ENCODE data around the gene GARNL3.
A peak's percentile ranks its signal among the peaks of the same experiment; 100 is the strongest.

GARNL3 gene, protein sequence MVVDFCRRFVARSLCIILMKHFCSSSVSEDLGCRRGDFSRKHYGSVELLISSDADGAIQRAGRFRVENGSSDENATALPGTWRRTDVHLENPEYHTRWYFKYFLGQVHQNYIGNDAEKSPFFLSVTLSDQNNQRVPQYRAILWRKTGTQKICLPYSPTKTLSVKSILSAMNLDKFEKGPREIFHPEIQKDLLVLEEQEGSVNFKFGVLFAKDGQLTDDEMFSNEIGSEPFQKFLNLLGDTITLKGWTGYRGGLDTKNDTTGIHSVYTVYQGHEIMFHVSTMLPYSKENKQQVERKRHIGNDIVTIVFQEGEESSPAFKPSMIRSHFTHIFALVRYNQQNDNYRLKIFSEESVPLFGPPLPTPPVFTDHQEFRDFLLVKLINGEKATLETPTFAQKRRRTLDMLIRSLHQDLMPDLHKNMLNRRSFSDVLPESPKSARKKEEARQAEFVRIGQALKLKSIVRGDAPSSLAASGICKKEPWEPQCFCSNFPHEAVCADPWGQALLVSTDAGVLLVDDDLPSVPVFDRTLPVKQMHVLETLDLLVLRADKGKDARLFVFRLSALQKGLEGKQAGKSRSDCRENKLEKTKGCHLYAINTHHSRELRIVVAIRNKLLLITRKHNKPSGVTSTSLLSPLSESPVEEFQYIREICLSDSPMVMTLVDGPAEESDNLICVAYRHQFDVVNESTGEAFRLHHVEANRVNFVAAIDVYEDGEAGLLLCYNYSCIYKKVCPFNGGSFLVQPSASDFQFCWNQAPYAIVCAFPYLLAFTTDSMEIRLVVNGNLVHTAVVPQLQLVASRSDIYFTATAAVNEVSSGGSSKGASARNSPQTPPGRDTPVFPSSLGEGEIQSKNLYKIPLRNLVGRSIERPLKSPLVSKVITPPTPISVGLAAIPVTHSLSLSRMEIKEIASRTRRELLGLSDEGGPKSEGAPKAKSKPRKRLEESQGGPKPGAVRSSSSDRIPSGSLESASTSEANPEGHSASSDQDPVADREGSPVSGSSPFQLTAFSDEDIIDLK

DNA sequence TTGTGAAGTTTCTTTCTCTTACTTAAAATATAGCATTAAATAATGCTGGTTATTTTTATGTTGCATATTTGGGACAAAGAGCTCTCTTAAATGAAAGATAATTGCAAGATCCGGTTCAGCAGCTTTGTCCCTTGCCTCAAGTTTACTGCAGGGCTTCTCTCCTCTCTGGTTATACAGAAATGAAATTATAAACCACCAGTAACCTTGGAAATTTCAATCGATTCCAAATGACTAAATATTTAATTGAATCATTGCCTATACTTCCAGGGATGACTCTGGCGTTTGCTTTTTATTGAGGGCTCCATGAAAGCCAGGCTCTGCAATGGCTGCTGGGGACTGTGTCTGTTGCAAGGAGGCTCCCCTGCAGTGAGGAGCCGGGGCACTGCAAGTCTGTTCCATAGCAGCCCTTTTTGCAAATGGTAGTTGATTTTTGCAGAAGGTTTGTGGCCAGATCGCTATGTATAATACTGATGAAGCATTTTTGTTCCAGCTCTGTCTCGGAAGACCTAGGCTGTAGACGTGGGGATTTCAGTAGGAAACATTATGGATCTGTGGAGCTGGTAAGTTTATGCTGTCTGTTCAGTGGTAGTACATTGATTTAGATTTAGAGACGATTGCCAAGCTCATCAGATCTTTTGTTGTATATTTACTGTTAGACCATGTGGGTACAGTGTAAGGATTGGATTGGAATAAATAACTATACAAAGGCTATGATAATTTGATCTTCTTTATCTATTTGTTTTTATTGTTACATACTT lies at the start of gene GARNL3:
Gene GARNL3 (plus strand): TSS at position 313 of the 758 bp plus-strand sequence. CDS start 104 bp downstream, at position 417.
- H3K4me3 Mint-ChIP-seq: no peak within 1 kb of the TSS

DNA sequence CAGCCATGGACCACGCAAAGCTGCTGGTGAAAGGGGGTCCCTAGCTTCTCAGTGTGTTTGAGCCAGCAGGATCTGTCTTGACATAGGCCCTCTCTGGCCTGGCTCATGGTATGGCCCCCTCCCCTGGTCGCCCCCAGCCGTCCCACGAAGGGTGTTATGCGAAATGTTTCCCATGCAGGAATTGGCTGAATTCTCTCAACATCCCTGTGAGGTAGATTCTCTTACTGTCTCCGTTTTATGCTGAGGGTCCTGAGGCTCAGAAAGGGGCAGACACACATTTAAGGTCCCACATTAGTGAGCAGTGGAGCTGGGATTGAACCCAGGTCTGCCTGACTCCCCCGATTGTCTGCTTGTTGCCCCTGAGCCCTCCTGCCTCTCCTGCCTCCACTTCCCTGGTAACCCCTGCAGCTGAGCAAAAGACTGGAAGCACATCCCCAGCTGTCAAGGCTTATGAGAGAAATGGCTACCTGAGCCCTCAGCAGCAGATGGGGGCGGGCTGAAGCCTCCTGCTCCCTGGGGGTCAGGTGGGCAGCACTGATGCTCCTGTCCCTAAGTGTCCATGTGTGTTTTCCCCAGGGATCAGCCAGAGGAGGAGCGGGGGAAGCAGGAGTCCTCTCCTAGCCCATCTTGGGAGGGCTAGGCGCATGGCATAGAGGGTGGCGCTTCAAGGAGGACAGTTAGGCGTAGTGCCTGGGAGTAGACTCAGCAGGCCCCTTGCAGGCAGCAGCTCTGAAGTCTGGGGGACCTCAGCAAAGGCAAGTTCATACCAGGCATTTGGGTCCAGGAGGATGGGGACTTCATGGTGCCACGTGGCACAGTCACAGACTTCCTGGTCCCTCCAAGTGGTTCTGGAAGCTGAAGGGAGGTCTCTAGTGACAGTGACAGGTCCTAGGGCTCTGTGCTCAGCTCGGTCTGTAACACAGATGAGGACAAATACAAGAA lies 49.0 kb upstream of the GARNL3 start:
- Mint-ChIP-seq H3K4me1 (peaks cover 6% of the 10 kb centered on the region), H3K36me3 (no peaks in the 10 kb centered on the region), H3K9me3 (no peaks in the 10 kb centered on the region), H3K27ac (no peak overlapping the region), H3K4me3 (no peak overlapping the region)
- ATAC-seq (no peak), DNase-seq (ENCODE audit: low spot score in 2 of 2) (no peak)

More for the DNA sequence above, at the start of gene GARNL3:
- no peaks in the 10 kb centered on the region for H3K9me3 Mint-ChIP-seq
- ATAC-seq (no peak), DNase-seq (ENCODE audit: low spot score in 2 of 2) (no peak)
- H3K27ac Mint-ChIP-seq: no peak within 1 kb of the TSS
- H3K4me1 Mint-ChIP-seq: no peaks in the 10 kb centered on the region
- H3K36me3 Mint-ChIP-seq: no peaks in the 10 kb centered on the region

DNA sequence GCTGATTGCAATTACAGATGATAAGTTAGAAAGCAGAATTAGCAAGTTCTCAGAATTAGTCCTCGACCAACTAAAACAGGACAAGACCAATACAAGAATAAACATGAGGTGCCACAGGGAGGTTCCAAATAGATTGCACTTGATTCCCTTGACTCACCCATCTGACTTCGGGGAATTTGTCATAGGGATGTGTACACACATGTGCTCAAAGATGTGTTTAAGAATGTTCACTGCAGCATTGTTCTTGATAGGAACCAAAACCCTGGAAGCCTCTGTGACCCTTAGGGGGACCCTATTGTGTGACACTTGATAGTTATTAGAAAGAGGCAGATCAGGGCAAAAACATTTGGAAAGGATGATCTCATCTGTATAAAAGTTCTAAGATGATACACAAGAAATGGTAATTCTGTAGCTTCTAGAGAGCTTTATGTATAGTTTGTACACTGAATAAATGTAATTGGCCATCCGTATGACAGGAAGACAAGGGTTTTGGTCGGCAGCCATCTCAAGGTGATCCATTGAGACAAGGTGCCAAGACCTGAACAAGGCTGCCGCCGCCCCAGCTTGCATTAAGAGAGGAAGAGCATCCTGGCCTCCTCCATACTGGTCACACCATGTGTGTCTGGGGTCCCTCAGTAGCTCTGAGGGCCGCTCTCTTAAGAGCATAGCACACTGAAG lies 48.2 kb upstream of the GARNL3 start:
- Mint-ChIP-seq H3K27ac (peak overlapping the region; percentile 10), H3K4me1 (peaks cover 6% of the 10 kb centered on the region), H3K4me3 (no peak overlapping the region), H3K36me3 (no peaks in the 10 kb centered on the region), H3K9me3 (no peaks in the 10 kb centered on the region)
- DNase-seq (ENCODE audit: low spot score in 2 of 2) (no peak), ATAC-seq (no peak)

DNA sequence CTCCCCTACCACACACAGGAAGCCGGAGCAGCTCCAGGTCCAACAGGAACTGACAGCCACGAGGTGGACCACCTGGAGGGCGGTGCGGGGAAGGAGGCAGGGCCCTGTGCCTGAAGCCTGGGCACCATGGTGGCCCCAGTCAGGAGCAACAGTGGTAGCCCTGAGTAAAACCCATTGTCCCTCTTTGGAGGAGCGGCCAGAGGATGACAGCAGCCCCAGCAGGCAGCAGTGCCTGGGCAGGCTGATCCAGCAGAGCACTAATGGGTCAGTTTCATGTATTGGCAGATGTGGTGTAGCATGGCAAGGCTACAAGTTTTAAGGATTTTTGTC lies 47.7 kb upstream of the GARNL3 start:
- Mint-ChIP-seq H3K27ac (peak overlapping the region; percentile 10), H3K4me1 (peaks cover 11% of the 10 kb centered on the region), H3K9me3 (no peaks in the 10 kb centered on the region), H3K36me3 (no peaks in the 10 kb centered on the region), H3K4me3 (no peak overlapping the region)
- DNase-seq (ENCODE audit: low spot score in 2 of 2): no peak
- no peak for ATAC-seq

DNA sequence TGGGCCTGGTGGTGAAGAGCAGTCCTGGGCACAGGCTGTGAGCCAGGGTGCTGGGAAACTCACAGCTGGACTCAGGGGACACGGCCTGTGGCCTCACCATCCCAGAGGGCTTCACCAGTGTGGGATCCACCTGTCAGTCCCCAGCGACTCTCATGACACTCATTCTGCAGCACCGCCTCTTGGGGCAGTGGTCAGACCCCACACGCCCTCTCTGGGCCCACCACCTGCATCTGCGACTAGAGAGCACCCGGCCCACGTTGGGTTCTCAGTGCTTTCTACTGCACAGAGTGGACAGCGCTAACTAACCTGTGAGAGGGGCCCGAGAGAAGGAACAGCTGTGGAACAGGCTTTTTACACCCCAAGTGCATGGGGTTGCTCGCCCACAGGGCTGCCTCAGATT lies 45.8 kb upstream of the GARNL3 start:
- no peak for ATAC-seq
- DNase-seq (ENCODE audit: low spot score in 2 of 2): no peak
- no peaks in the 10 kb centered on the region for H3K36me3 Mint-ChIP-seq
- H3K4me1 Mint-ChIP-seq: peaks cover 23% of the 10 kb centered on the region
- H3K4me3 Mint-ChIP-seq: no peak overlapping the region
- no peaks in the 10 kb centered on the region for H3K9me3 Mint-ChIP-seq
- no peak overlapping the region for H3K27ac Mint-ChIP-seq

DNA sequence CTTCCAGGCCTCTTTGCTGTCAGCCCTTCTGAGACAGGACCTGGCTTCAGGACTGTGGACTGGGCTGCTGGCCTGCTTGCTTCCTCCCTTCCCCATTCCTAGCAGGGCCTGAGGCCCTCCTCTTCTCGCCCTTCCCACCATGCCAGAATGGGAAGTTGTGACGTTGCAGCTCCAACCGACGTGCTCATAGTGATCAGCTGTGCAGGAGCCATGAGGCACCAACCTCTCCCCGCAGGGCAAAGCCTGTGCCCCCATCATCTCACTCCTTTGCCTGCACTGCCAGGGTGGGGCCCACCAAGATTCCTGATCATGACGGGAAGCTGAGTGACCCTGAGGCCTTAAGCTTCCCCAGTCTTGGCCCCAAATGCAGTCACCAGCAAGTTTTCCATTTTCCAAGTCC lies 45.1 kb upstream of the GARNL3 start:
- no peak overlapping the region for H3K27ac Mint-ChIP-seq
- ATAC-seq: no peak
- H3K9me3 Mint-ChIP-seq: no peaks in the 10 kb centered on the region
- no peak overlapping the region for H3K4me3 Mint-ChIP-seq
- no peak for DNase-seq (ENCODE audit: low spot score in 2 of 2)
- H3K4me1 Mint-ChIP-seq: peaks cover 28% of the 10 kb centered on the region
- H3K36me3 Mint-ChIP-seq: peaks cover 5% of the 10 kb centered on the region

DNA sequence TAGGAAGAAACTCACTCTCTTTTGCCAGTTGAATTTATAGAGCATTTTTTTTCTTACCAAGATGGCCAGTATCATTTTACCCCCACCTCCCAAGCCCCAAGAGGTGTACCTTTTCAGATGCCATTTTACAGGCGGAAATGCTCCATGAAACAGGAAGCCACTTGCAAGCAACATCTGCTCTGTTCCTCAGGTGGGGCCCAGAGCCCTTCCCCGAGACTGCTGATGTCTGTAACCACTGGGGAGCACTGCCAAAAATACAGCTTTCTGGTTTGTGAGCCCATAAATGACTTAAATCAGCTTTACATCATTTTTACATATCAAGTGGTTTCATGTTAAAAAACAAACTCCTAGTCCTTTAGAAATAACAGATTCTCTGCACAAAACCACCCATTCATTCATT lies 42.9 kb upstream of the GARNL3 start:
- Mint-ChIP-seq H3K9me3 (no peaks in the 10 kb centered on the region), H3K4me1 (peaks cover 38% of the 10 kb centered on the region), H3K36me3 (peaks cover 27% of the 10 kb centered on the region), H3K4me3 (no peak overlapping the region), H3K27ac (no peak overlapping the region)
- no peak for DNase-seq (ENCODE audit: low spot score in 2 of 2)
- ATAC-seq: no peak

DNA sequence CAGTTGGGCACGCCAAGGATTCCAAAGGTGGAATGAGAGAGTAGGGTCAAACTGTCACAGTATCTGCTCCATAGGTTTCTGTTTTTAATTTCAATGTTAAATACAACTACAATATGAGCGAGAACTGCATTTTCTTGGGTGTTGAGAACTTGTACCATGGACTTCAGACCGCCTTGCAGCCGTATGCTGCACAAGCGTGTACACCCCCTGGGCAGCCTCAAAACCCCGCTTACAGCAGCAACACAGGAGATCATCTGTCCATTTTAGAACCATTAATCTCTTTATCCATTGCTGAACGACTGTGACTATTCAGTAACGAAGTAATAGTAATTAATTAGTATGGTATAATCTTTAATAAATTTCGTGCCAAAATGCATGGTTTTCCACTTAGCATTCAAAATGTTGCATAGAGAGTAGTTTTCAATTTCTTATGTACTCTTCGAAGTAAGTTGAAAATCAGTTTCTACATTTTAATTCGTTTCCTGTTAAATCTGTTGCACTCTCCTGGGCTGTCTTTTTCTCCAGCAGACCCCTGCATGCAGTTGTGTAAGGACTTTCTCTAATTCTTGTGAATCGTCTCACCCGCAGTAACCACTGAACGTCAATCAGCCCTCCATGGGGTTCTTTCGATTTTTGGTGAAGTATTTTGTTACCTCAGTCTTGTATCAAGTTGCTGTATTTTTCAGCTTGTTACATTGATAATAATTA lies 42.0 kb upstream of the GARNL3 start:
- no peak overlapping the region for H3K27ac Mint-ChIP-seq
- ATAC-seq: no peak
- no peak for DNase-seq (ENCODE audit: low spot score in 2 of 2)
- no peaks in the 10 kb centered on the region for H3K9me3 Mint-ChIP-seq
- no peak overlapping the region for H3K4me3 Mint-ChIP-seq
- peaks cover 39% of the 10 kb centered on the region for H3K4me1 Mint-ChIP-seq
- H3K36me3 Mint-ChIP-seq: peaks cover 27% of the 10 kb centered on the region

DNA sequence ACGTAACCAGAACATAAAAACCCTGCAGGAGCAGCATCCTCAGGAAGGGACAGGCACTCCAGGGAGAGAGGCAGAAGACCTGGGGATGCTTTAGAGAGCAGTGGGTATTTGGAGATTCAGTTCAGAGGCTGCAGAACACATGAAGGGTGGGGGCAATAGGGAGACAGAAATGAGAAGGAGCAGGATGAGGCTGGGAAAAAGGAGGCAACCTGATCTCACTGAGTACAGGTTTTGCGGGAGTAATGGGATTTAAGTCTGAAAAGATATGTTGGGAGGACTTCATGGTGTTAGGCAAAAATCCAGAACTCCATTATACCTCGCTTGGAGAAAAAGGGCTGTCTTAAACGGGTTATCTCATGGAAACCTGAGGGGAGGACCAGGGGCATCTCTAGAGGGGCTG lies 41.3 kb upstream of the GARNL3 start:
- DNase-seq (ENCODE audit: low spot score in 2 of 2) (no peak), ATAC-seq (no peak)
- H3K9me3 Mint-ChIP-seq: no peaks in the 10 kb centered on the region
- peak overlapping the region; percentile 82 for H3K4me3 Mint-ChIP-seq
- peaks cover 27% of the 10 kb centered on the region for H3K36me3 Mint-ChIP-seq
- H3K27ac Mint-ChIP-seq: no peak overlapping the region
- peaks cover 39% of the 10 kb centered on the region for H3K4me1 Mint-ChIP-seq

DNA sequence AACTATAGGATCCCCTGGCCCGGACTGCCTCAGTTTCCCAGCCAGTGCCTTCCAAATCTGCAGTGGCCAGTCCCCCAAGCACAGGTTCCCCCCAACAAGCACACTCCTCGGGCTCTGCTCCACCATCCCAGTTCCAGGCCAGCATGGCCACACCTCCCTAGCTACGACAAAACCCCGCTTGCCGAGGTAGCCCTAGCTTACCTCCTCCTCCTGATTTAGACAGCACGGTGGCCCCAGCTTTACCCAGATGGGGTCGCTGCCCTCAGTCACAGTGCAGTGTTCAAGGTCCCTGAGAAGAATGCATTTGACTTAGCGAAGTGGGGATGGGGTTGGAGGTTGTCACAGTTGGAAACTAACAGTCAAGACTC lies 40.8 kb upstream of the GARNL3 start:
- Mint-ChIP-seq H3K4me1 (peaks cover 39% of the 10 kb centered on the region), H3K36me3 (peaks cover 27% of the 10 kb centered on the region), H3K4me3 (peak overlapping the region; percentile 82), H3K27ac (peak overlapping the region; percentile 95), H3K9me3 (no peaks in the 10 kb centered on the region)
- ATAC-seq (no peak), DNase-seq (ENCODE audit: low spot score in 2 of 2) (no peak)

DNA sequence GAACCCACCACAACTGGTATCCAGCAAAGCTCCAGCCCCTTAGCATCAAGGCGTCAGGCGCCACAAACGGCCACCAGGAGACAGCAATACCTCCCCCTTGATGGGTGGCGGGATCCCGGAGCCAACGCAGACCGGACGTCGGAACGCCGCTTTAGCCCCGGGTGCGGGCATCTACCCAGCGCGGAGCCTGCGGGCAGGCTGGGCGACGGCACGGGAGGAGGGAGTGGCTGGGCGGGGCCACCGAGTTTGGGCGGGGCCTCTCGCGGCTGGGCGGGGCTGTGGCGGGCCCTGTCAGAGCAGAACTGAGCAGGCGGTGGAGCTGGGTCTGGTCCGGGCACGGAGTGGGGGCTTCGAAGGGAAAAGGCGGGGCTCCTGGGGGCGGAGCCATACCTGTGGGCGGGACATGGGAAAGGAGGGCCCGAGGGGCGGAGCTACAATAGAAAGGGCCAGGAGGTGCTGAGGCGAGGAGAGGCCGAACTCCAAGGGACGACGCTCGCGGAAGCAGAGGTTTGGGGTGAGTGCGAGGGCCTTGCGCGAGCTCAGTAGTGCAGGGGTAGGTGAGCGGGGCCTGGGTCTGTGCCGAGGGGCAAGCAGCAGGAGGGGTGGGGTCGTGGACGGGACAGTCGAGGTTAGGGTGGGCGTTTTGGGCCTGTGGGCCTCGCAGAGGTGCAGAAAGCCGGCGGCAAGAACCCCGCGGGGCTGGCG lies 40.2 kb upstream of the GARNL3 start:
- H3K4me3 Mint-ChIP-seq: peak overlapping the region; percentile 82
- H3K9me3 Mint-ChIP-seq: no peaks in the 10 kb centered on the region
- H3K36me3 Mint-ChIP-seq: peaks cover 27% of the 10 kb centered on the region
- peaks cover 39% of the 10 kb centered on the region for H3K4me1 Mint-ChIP-seq
- peak; percentile 82 for ATAC-seq
- peak overlapping the region; percentile 95 for H3K27ac Mint-ChIP-seq
- peak; percentile 88 to 94 for DNase-seq (ENCODE audit: low spot score in 2 of 2)

DNA sequence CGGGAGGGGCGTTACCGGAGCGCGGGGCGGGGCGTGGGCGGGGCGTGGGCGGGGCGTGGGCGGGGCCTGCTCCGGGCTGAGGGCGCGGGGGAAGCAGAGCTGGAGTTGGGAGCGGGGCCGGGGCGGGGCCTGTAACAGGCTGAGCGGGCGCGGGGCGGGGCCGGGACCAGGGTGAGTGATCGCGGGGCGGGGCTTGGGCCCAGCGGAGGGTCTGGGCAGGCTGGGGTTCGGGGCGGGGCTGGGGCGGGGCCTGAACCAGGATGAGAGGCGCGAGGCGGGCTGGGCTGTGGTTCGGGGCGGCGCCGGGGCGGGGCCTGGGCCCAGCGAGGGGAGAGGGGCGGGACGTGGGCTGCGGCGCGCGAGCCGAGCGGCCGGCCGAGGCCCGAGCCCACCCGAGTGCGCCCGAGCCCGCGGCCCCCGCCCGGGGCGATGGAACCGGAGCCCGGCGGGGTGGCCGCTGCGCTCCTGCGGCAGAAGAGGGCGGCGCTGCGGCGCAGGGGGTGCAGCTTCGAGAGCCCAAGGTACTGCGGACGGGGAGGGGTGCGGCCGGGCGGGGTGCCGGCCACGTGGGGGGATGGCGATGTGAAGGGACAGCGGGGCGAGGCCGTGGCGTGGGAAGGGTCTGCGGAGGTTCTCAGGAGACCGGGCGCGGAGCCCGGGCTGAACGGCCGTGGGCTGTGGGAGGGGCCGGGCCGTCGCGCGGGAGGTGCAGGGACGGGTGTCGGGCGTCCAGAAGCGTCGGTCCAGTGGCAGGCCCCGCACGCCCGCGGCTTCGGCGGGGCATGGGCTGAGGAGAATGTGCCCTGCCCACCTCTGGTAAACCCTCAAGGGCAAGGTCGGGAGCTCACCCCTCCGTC lies 39.5 kb upstream of the GARNL3 start:
- peak; percentile 84 for ATAC-seq
- H3K4me3 Mint-ChIP-seq: peak overlapping the region; percentile 82
- DNase-seq (ENCODE audit: low spot score in 2 of 2): peak; percentile 88 to 92
- peaks cover 27% of the 10 kb centered on the region for H3K36me3 Mint-ChIP-seq
- H3K27ac Mint-ChIP-seq: peak overlapping the region; percentile 95
- H3K9me3 Mint-ChIP-seq: no peaks in the 10 kb centered on the region
- H3K4me1 Mint-ChIP-seq: peaks cover 39% of the 10 kb centered on the region
